Smooth muscle cell (in vitro differentiated cells): ENCODE results near the gene ZYX. TPM values are rescaled to one million over a fixed set of nuclear protein-coding genes. Genes with fewer than 3 reads are reported as not detected.

ENCODE experiments used
- DNase-seq: peaks from one replicate; lab custom pipeline; 2025; ENCODE audit not compliant: unreplicated experiment; lab: John Stamatoyannopoulos, UW
- H2AFZ ChIP-seq: fragments of 200-600 bp; sonication (generic); 2 replicates; pipeline ENCODE4 v1.6.0; 2016; ENCODE audit warnings: antibody characterized with exemption, low read depth, mild to moderate bottlenecking
- H3F3A ChIP-seq: fragments of 200-600 bp; sonication (generic); 2 replicates; pipeline ENCODE4 v1.6.0; 2017; ENCODE audit warnings: antibody characterized with exemption, low read depth
- H3K27ac ChIP-seq: fragments of 200-600 bp; sonication (generic); 2 replicates; pipeline ENCODE4 v1.5.1; 2016; ENCODE audit warnings: low read depth, mild to moderate bottlenecking
- H3K27me3 ChIP-seq: fragments of 200-600 bp; sonication (generic); 2 replicates; pipeline ENCODE4 v1.6.1; 2016; ENCODE audit warnings: low read depth, mild to moderate bottlenecking
- H3K36me3 ChIP-seq: fragments of 200-600 bp; sonication (generic); 2 replicates; pipeline ENCODE4 v1.5.1; 2016; ENCODE audit warnings: low read depth
- H3K4me1 ChIP-seq: fragments of 200-600 bp; sonication (generic); 2 replicates; pipeline ENCODE4 v1.5.1; 2016; ENCODE audit warnings: low read depth
- H3K4me2 ChIP-seq: fragments of 200-600 bp; sonication (generic); 2 replicates; pipeline ENCODE4 v1.6.0; 2016; ENCODE audit warnings: mild to moderate bottlenecking
- H3K4me3 ChIP-seq: fragments of 200-600 bp; sonication (generic); 2 replicates; pipeline ENCODE4 v1.5.1; 2016; ENCODE audit warnings: mild to moderate bottlenecking
- H3K79me2 ChIP-seq: fragments of 200-600 bp; sonication (generic); 2 replicates; pipeline ENCODE4 v1.6.0; 2016; ENCODE audit warnings: low read depth, mild to moderate bottlenecking
- H3K9ac ChIP-seq: fragments of 200-600 bp; sonication (generic); 2 replicates; pipeline ENCODE4 v1.6.0; 2016; ENCODE audit warnings: low read depth
- H3K9me3 ChIP-seq: fragments of 200-600 bp; sonication (generic); replicated peaks from 2 replicates; pipeline ENCODE4 v1.5.1; 2016; ENCODE audit warnings: low read depth
- H4K20me1 ChIP-seq: fragments of 200-600 bp; sonication (generic); 2 replicates; pipeline ENCODE4 v1.6.0; 2016; ENCODE audit warnings: low read depth
- CTCF ChIP-seq: fragments of 200-600 bp; sonication (generic); IDR thresholded peaks from 2 replicates; pipeline ENCODE4 v1.5.1; 2017; ENCODE audit warnings: borderline replicate concordance, mild to moderate bottlenecking, antibody characterized with exemption; ENCODE audit not compliant: insufficient read depth, poor library complexity, severe bottlenecking
- WGBS: methylation state at CpG from one replicate; pipeline ENCODE4 v1.1.7; 2016; ENCODE audit warnings: low lambda C conversion rate; 5-methylcytosine and 5-hydroxymethylcytosine counted together
- polyA plus RNA-seq: library from polyadenylated mRNA; unstranded; fragments of >200 nt; fragmentation: Nextera tagmentation; extraction: Ambion mirVana; gene quantifications from 2 replicates; pipeline ENCODE4 v1.2.1, GENCODE V29; 2016
- total RNA-seq: library from RNA; depleted of rRNA; stranded (reverse); fragments of >200 nt; gene quantifications from 2 replicates; pipeline ENCODE4 v1.2.3, GENCODE V29; 2014

The ZYX gene
- total and polyA plus RNA-seq, 2 experiments from 2014 or later, result 71.1 to 322 TPM

GRCh38 chr7:143416565-143417149 lies 35.5 kb downstream of the ZYX start:
- H2AFZ ChIP-seq, result no peak overlapping the region
- no peak overlapping the region for H3K9ac ChIP-seq
- 10% methylated on average over 3 of the region's 3 CpGs for WGBS

GRCh38 chr7:143417734-143418383 lies 36.7 kb downstream of the ZYX start:
- WGBS, result 77% methylated on average over 1 of the region's 1 CpG
- Histone ChIP-seq H3K36me3 (no peaks in the 10 kb centered on the region), H3K9ac (no peak overlapping the region), H4K20me1 (no peaks in the 10 kb centered on the region), H3F3A (no peaks in the 10 kb centered on the region), H3K27ac (no peak overlapping the region), H3K79me2 (no peaks in the 10 kb centered on the region), H3K27me3 (no peaks in the 10 kb centered on the region), H3K4me3 (no peak overlapping the region), H3K4me2 (no peak overlapping the region), H2AFZ (no peak overlapping the region), H3K4me1 (no peaks in the 10 kb centered on the region), H3K9me3 (no peaks in the 10 kb centered on the region)
- TF ChIP-seq CTCF, result no peak
- DNase-seq, result no peak

More at GRCh38 chr7:143416565-143417149, 35.5 kb downstream of the ZYX start:
- H3K27me3 ChIP-seq, result no peaks in the 10 kb centered on the region
- no peaks in the 10 kb centered on the region for H3K4me1 ChIP-seq
- H3K9me3 ChIP-seq, result no peaks in the 10 kb centered on the region
- TF ChIP-seq CTCF, result peak; percentile 70
- no peaks in the 10 kb centered on the region for H3K79me2 ChIP-seq
- no peak overlapping the region for H3K27ac ChIP-seq
- H3K36me3 ChIP-seq, result no peaks in the 10 kb centered on the region
- no peaks in the 10 kb centered on the region for H4K20me1 ChIP-seq
- H3F3A ChIP-seq, result no peaks in the 10 kb centered on the region
- no peak overlapping the region for H3K4me3 ChIP-seq
- no peak for DNase-seq
- H3K4me2 ChIP-seq, result no peak overlapping the region

GRCh38 chr7:143418681-143419458 lies 37.7 kb downstream of the ZYX start:
- WGBS, result 94% methylated on average over 11 of the region's 11 CpGs
- H2AFZ ChIP-seq, result no peak overlapping the region
- no peak overlapping the region for H3K4me3 ChIP-seq
- H3K27me3 ChIP-seq, result no peaks in the 10 kb centered on the region
- H3K27ac ChIP-seq, result no peak overlapping the region
- no peaks in the 10 kb centered on the region for H3K4me1 ChIP-seq
- no peaks in the 10 kb centered on the region for H3K79me2 ChIP-seq
- H3K4me2 ChIP-seq, result no peak overlapping the region
- TF ChIP-seq CTCF, result no peak
- no peak overlapping the region for H3K9ac ChIP-seq
- no peaks in the 10 kb centered on the region for H3K9me3 ChIP-seq
- no peaks in the 10 kb centered on the region for H3F3A ChIP-seq
- no peaks in the 10 kb centered on the region for H4K20me1 ChIP-seq
- no peaks in the 10 kb centered on the region for H3K36me3 ChIP-seq
- DNase-seq, result no peak
